IPS DF 4.7 (cell line): ENCODE data around the gene CSGALNACT2.
"Not testable (repeated sequence)": the region's sequence is repeated elsewhere in the genome, so short reads cannot be mapped to it uniquely, and the experiment has no call there.

Source experiments
- DNase-seq: peaks from one replicate; pipeline ENCODE4 v3.0.0-alpha.2; 2013; ENCODE audit warnings: low spot score; ENCODE audit errors: extremely low read depth

CSGALNACT2 gene

DNA sequence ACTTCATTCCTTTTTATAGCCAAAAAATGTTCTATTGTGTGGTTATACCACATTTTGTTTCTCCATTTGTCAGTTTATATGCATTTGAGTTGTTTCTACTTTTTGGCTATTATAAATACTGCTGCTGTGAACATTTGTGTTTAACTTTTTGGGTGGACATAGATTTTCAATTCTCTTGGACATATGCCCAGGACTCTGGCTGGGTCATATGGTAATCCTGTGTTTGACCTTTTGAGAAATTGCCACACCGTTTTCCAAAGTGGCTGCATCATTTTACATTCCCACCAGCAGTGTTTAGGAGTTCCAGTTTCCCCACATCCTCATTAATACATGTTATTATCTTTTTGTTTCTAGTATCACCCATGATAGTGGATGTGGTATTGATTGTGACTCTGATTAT is 39.4 kb downstream of the CSGALNACT2 start:
- no peak for DNase-seq

DNA sequence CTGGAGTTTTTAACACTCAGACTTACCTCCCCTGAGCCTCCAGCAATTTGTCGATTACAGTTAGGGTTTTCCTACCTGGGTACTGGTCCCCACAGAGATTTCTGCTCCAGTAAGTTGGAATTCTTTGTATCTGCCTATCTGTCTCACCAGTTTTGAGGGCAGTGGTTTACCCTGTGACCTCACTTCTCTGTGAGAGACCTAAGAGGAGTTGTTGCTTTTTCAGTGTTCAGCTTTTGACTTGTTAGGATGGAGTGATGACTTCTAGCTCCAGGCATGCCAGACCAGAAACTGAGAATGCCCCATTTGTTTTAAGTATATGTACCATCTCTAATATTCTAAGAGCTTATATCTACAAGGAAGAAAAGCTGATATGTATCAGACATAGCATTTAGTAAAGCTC is 42.9 kb downstream of the CSGALNACT2 start:
- no peak for DNase-seq

DNA sequence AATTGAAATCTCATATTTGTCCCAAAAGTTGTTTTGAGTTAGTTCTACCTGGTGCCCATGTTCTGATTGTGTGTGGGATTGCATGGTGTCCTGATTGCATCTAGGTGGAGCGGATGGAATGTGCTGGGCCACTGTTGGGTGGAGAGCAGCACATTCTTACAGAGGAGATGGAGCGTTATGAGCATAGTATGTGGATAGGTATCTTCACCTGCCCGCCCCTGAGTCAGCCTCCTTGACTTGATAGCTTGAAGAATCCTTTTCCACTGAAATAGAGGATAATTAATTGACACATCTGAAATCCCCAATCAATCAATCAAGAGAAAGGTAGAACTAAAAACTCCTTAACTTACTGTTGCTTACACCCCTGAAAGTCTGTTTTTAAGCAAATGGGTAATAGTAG is 45.5 kb downstream of the CSGALNACT2 start:
- not testable (repeated sequence) for DNase-seq

DNA sequence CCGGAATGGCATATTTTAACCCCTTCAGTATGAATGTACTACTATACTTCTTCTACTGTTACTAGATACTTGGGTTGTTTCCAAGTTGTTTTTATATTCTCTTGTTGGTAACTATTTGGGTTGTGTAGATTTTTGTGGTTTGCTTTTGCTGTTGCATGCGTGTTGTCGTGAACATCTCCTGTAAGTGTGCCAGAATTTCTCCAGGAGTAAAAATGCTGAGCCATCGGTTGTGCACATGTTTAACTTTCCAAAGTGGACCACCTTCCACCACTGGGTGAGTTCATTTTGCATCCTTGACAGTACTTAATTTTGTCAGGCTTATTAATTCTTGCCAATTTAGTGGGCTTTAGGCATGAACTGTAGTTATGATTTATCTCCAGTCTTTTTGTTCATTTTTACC is 47.9 kb downstream of the CSGALNACT2 start:
- no peak for DNase-seq

DNA sequence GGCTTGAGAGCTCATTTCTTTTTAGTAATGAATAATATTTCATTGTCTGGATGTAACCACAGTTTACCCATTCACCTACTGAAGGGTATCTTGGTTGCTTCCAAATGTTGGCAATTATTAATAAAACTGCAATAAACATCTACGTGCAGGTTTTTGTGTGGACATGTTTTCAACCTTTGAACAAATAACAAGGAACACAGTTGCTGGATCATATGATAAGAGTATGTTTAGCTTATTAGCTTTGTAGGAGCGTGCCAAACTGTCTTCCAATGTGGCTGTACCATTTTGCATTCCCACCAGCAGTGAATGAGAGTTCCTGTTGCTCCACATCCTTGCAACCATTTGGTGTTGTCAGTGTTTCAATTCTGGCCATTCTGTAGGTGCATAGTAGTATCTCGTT is 49.0 kb downstream of the CSGALNACT2 start:
- no peak for DNase-seq

DNA sequence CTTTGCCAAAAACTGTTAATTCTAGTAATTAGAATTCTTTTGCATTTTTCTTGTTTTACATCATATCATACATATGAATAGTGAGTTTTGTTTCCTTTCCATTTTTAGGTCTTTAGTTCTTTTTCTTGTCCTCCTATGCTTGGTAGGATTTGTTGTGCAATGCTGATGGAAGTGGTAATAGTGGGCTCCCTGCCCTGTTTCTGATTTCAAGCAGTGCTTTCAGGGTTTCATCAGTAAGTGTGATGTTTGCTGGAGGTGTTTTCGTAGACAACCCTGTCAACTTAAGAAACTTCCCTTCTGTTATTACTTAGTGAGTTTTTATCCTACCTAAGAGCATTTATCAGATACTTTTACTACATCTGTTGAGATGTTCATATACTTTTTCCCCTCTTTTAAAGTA is 50.5 kb downstream of the CSGALNACT2 start:
- no peak for DNase-seq

DNA sequence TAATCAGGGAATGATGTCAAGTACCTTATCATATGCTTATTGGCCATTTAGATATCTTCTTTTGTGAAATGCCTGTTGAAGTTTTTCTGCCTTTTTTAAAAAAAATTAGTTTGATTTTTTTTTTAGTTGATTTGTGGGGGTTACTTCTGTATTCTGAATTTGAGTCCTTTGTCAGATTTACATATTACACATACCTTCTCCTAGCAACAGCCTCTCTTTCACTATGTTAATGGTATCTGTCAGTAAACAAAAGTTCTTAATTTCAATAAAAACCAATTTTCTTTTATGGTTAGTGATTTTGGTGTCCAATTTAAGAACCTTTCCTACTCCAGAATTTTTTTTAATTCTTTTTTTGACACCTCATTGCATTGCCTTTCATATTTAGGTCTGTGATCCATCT is 52.0 kb downstream of the CSGALNACT2 start:
- DNase-seq: no peak

DNA sequence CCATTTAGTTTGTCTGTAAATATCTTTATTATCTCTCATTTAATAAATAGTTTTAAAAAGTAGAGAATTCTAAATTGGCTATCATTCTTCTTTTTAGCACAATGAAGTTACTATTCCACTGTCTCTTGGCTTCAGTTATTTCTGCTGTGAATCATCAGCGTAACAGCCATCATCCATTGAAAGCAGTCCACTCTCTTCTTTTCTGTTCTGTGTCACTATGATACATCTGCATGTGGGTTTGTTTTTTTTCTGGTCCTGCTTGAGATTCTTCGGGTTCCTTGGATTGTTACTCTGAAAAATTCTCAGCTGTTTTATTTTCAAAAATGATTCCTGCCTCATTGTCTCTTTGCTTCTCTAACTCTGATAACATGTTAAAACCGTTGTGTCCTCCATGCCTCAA is 52.5 kb downstream of the CSGALNACT2 start:
- DNase-seq: no peak

DNA sequence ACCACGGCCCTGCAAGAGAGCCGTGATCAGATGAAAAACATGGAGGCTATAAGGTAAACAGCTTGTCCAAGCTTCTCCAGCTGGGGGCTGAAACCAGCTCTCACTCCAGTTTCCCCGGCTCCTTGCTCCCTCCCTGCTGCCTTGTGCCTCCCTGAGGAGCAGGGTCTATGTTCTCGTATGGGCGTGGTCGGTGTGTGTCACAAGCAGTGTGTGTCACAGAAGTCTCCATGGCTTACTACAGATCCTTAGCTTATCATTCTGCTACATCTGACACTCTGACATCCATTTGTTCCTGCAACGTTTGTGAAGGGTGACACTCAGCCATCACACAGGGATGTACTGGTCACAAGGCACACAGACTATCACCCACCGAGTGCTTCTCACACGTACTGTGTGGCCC is 54.6 kb downstream of the CSGALNACT2 start:
- DNase-seq: no peak

DNA sequence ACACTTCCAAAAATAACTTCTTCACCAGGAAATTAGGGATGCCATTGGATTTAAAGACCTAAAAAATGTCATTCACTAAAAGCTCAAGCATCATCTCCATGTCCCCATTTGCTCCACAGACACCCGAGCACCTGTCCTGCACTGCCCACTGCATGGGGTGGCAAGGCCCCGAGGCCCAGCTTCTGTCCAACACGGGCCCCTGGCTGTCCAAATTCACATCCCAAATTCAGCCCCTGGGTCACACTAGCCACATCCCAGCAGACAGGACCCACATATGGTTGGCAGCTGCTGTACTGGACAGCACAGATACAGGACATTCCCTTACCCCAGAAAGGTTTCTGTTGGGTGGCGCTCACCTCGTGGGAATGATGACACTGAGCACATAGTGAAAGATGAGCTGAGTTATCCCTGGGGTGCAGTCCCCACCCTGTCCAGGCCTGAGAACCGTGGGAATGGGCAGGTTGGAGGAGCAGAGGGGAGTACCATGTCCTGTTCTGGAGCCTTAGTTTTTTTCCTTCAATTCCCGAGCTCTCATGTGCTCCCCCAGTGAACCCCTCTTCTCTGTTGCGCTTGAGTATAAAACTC is 55.3 kb downstream of the CSGALNACT2 start:
- DNase-seq: no peak

DNA sequence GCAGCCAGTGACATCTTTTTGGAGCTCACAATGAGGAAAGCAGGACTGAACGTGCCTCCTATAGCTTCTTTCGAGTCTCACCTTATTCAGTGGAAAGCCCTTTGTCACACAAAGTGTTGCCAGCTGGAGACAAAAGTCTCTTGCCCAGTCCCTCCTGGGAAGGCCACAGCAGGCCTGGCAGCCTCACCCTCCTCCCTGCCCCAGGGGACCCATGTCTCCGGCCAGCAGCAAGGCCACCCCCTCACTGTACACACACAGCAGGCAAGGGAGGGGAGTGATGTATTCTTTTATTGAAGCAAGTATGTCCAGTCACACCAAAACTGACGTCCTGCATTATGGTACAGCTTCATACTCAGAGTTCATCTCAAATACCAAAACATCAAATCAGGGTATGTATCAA is 56.0 kb downstream of the CSGALNACT2 start:
- DNase-seq: no peak

DNA sequence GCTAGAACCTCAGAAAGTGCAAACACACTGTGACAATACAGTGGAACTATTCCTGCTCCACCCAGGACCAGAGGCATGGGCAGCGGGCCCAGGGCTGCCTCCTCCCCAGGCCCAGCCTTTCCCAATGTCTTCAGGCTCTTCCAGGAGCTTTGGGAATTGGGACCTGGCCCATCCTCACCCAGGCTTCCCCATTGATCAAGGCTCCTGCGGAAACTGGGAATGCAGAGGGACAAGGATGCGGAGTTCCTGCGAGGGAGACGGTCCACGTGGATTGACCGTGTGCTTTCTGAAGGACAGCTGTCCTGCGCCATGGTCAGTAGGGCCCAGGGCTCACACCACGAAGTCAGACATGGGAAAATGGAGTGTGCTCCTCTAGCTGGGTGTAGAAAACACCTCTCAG is 56.6 kb downstream of the CSGALNACT2 start:
- DNase-seq: no peak

DNA sequence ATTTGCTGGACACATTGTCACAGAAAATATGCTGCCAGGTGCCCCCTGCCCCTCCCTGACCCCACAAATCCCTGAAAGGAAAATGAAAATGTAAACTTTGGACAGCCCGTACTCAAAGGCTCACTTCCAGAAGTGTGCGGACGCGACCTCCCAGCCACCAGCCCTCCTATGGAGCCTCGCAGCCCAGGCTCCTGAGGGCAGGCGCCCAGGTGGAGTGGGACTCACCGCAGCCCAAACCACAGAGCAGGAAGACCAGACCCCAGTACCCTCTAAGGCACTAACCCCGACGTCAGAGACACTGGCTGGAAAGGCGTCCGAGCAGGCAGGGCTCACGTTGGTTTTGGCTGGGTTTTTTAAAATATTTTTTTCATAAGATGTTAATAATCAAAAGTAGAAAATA is 57.3 kb downstream of the CSGALNACT2 start:
- no peak for DNase-seq

DNA sequence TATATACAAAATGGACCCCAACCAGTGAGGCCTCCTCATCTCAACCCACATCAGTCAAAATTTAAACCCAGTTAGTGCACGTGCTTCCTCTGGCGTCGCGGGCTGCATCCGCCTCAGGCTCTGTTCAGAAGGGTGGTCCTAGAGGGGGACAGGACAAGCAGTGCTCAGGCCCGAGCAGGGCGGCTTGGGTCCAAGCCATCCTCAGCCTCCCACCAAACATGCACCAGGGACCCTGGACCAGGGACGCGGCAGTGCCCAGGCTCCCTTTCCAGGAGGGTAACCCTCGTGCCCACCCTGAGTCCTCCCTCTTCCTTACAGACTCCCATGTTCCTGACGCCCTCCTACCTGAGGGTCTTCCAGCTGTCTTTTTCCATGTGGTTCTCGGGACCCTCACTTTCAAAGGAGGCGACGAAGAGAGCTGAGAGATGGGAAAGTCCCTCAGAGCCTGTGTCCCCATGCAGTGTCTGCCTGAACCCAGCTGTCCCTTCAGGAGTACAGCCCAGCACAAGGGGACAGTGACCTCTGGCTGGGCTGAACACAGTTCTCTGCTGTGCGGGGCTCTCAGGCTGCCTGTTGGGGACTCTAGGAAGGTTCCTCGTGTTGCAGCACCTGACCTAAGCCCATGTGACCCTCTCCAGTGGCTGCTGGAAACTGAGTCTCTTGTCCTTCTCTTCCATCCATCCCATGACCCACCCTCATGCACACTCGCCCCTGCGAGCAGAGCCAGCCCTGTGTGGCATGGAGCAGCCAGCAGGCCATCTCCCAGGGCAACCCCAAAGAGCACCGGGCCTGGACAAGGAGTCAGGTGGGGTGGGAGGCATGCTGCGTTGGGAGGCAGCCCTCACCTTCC is 58.1 kb downstream of the CSGALNACT2 start:
- DNase-seq: no peak

DNA sequence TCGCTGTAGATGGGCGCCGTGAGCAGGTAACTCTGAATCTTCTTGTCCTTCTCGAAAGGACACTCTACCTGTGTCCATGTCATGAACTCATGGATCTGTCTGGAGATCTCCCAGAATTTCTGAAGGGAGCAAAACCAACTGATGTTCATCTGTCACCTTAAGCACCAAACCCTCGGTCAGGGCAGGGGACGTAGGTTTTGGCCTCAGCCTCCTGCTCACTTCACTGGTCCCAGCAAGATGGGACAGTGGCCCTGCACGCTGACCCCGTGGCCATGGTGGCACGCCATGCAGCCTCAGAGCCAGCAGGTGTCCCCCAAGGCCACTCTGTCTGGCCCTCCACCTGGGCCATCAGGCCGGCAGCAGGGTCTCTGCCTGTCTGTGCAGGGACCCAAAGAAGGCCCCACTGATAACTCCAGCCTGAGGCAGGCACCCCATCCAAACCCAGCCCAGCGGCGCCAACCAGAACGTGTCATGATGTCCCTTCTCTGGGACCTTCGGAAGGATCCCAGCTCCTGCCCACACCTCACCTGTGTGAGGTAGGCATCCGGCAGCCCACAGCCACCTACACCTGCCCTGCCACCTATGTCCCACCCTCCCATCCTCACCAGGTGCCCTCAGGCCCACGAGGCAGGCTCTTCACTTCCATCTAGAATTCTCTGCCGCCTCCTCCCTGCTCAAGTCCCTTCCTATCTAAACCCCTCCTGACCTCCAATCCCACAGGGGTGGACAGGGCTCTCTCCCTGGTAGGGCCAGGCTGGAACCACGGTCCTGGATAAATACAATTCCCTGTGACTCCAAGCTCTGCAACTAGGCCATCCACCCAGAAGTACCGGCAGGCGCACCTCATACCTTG is 59.0 kb downstream of the CSGALNACT2 start:
- DNase-seq: no peak

DNA sequence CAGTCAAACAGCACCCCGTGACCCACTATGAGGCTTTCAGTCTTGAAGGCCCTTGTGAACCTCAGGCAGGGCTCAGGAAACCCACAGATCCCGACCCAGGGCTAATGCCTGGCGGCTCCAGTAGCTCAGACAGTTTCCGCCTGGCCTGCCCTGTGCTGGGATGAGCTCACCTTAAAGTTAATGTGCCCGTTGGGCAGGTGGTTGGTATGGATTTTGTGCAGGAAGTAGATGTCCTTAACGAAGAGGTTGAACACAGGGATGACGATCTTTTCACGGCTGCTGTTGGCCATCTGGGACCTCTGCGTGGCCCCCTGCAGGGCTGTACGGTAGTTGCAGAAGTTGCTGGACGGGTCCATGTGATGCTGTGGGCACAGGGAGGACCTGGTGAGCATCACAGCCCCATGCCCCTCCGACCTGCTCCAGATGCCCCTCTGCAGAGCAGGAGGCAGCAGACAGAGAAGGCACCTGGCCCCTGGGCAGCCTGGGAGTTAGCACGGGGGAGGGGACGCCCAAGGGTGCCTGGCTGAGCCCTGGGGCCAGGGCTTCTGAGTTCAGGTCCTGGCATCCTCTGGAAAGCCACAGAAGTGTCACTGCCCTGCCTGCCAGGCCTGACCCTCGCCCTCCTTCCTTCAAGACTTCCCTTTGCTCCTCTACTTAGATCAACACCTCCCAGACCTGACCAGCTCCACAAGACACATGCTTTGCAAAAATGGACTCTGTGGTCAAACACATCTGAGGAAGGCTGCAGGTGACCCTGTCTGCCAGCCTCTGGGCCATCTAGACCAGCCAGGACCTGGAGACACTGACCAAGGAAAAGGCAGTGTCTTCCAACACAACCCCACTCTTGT is 59.8 kb downstream of the CSGALNACT2 start:
- DNase-seq: no peak

DNA sequence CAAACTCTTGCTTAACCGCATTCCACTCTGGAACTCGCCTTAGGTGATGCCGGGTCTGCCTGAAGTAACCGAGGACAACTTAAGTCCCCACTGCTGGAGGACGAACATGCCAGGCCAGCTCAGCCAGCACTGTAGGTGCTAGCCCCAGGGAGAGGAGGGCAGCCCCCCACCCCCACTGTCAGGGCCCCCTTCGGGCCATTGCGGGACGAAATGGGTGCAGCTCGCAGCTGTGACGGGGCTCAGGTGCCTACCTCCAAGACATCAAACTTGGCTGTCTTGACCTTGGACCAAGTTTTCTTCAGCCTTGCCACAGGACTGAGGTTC is 60.4 kb downstream of the CSGALNACT2 start:
- no peak for DNase-seq

DNA sequence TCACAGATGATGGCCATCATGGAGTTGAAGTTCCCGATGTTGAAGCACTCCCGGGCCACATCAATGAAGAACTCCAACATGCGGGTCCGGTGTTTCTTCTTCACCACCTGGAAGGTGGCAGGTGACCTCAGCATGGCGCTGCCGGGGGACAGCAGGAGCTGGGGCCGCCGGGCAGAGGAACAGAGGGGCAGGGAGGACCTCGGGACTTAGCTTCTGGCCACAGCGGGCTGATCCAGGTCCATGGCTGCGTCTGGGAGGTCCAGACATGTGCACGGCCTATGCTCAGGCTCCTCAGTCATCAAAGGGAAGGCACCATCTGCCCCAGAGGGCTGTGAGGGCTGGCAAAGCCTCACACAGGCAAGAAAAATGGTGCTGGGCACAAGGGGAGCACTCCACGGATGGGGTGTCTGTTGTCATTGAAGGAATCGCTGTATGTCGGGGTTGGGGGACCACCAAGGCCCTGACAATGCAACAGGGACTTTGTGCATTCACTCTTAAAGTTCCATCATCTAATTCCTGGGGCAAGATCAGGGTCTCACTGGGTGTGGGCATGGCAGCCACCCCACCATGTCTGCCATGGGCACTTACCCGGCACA is 60.9 kb downstream of the CSGALNACT2 start:
- no peak for DNase-seq

DNA sequence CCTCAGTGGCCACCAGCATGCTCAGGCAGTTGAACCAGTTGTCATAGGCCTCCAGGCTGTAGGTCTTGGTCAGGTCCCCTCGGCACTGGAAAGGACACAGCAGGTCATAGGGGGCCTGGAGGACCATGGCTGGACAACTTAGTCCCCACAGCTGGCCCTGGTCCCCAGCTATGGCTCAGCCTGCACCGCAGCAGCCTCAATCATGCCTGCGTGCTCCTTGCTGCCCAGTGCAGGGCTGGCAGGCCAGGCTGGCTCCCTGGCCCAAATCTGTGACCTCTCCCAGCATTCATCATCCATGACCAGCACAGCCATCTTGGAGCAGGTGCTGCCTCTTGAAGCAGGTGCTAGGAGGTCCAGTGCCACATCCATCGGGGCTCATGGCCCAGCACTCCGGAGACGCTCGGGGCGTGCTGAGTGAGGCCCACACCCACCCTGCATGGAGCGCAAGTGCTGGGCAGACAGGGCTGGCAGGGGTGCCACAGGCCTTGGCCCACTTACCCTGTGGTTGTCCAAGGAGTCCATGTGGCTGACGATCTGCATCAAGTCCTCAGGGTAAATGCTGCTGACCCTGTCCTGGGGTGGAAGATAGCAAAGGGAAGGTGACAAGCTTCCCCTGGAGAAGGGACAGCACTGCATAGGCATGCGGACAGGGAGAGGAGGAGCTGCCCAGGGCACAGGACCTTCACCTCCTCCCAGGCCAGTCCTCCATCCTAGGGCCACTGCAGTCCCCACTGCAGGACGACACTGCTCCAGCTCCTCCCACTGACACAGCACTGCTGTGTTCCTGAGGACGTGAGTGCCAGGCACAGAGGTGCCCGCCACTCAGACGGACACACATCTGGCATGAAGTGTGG is 61.7 kb downstream of the CSGALNACT2 start:
- no peak for DNase-seq
